HFFc6 (cell line): ENCODE results near the gene OPRL1. TPM values are rescaled to one million over a fixed set of nuclear protein-coding genes. Genes with fewer than 3 reads are reported as not detected.

ENCODE experiments used
- DNase-seq: peaks from one replicate; pipeline ENCODE4 v3.0.0-alpha.2; 2018
- H3K27ac Mint-ChIP-seq: 2 replicates; pipeline ENCODE4 v1.8.0; 2020; ENCODE audit warnings: mild to moderate bottlenecking, mixed read lengths
- H3K27me3 Mint-ChIP-seq: 2 replicates; pipeline ENCODE4 v1.8.0; 2021; ENCODE audit warnings: mild to moderate bottlenecking, moderate library complexity, mixed read lengths; ENCODE audit not compliant: insufficient read depth
- H3K36me3 Mint-ChIP-seq: 2 replicates; pipeline ENCODE4 v1.8.0; 2021; ENCODE audit warnings: low read depth, mixed read lengths
- H3K4me1 Mint-ChIP-seq: 2 replicates; pipeline ENCODE4 v1.8.0; 2020; ENCODE audit warnings: low read depth, mixed read lengths
- H3K4me3 Mint-ChIP-seq: 2 replicates; pipeline ENCODE4 v1.8.0; 2020; ENCODE audit warnings: mild to moderate bottlenecking, moderate library complexity, mixed read lengths
- H3K9me3 Mint-ChIP-seq: 2 replicates; pipeline ENCODE4 v1.8.0; 2020; ENCODE audit warnings: mild to moderate bottlenecking, mixed read lengths
- total RNA-seq, 6 experiments: library from RNA; stranded (reverse); fragmentation: NEBNext Ultra II Directional; extraction: Animal tissue kit (Norgen Biotek cat#: 25700); gene quantifications; 2 replicates in 1 of 6; 3 replicates in 5 of 6; pipeline ENCODE4 v1.2.3, GENCODE V29; 2021
- TF ChIP-seq, protein P1 (sequence below): fragments of 200-600 bp; sonication (generic); IDR thresholded peaks from 2 replicates; pipeline ENCODE4 v1.5.0; 2021; ENCODE audit warnings: antibody characterized with exemption, mild to moderate bottlenecking

The OPRL1 gene
- total RNA-seq, 6 experiments from 2014 or later = 0.27 to 1.00 (median 0.41) TPM

DNA sequence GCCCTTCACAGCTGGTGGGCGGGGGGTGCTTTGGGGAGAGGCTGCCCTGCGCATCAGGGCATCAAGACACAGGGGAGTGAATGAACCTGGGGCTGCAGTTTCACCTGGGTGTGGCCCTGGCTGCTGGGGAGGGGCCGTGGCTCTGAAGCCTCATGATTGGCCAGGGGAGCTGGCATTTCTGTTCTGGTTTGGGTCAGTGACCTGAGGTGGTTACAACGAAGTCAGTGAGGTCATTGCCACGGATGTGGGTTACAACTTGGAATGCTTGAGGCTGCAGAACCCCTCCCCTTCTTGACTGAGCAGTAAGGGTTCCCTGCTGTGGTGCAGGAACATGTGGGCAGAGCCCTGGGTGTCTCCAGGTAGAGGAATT is 13.9 kb upstream of the OPRL1 start:
- peak; percentile 73 for DNase-seq
- H3K27me3 Mint-ChIP-seq = peaks cover 1% of the 10 kb centered on the region
- peak overlapping the region; percentile 81 for H3K27ac Mint-ChIP-seq
- H3K36me3 Mint-ChIP-seq = no peaks in the 10 kb centered on the region
- no peaks in the 10 kb centered on the region for H3K9me3 Mint-ChIP-seq
- TF ChIP-seq, protein P1, sequence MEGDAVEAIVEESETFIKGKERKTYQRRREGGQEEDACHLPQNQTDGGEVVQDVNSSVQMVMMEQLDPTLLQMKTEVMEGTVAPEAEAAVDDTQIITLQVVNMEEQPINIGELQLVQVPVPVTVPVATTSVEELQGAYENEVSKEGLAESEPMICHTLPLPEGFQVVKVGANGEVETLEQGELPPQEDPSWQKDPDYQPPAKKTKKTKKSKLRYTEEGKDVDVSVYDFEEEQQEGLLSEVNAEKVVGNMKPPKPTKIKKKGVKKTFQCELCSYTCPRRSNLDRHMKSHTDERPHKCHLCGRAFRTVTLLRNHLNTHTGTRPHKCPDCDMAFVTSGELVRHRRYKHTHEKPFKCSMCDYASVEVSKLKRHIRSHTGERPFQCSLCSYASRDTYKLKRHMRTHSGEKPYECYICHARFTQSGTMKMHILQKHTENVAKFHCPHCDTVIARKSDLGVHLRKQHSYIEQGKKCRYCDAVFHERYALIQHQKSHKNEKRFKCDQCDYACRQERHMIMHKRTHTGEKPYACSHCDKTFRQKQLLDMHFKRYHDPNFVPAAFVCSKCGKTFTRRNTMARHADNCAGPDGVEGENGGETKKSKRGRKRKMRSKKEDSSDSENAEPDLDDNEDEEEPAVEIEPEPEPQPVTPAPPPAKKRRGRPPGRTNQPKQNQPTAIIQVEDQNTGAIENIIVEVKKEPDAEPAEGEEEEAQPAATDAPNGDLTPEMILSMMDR = no peak
- H3K4me1 Mint-ChIP-seq = peaks cover 44% of the 10 kb centered on the region
- peak overlapping the region; percentile 57 for H3K4me3 Mint-ChIP-seq

DNA sequence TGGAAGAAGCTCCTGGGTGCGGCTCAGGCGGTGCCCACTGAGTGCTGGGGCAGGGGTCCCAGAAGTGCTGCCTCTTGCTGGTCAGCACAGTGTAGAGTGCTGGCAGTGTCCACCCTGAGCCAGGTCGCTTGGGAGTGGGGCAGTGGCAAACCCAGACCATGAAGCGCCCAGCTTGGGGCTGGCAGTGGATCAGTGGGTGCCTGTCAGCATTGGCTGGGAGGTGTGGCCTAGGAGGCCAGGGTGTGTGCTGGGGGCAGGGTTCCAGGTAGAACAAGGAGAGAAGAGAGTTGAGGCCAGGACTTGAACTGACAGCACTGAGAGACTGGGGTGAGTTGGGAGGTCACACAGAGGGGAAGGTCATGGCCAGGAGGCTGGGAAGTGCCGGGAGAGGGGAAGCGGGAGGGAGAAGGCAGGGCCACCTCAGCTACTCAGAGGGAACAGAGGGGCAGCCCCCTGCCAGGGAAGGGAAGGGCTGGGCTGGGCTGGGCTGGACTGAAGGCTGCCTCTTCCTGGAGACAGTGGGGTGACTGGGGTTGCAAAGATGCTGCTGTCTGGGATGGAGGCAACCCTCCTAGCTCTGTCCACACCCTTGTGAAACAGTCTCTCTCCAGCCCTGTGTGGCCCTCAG is 12.8 kb upstream of the OPRL1 start:
- TF ChIP-seq, protein P1 = no peak
- no peak overlapping the region for H3K4me3 Mint-ChIP-seq
- peak overlapping the region; percentile 38; the same call in 1 of the 2 replicates for H3K27ac Mint-ChIP-seq
- DNase-seq = no peak
- peaks cover 1% of the 10 kb centered on the region for H3K27me3 Mint-ChIP-seq
- peaks cover 40% of the 10 kb centered on the region for H3K4me1 Mint-ChIP-seq
- no peaks in the 10 kb centered on the region for H3K9me3 Mint-ChIP-seq
- H3K36me3 Mint-ChIP-seq = no peaks in the 10 kb centered on the region

DNA sequence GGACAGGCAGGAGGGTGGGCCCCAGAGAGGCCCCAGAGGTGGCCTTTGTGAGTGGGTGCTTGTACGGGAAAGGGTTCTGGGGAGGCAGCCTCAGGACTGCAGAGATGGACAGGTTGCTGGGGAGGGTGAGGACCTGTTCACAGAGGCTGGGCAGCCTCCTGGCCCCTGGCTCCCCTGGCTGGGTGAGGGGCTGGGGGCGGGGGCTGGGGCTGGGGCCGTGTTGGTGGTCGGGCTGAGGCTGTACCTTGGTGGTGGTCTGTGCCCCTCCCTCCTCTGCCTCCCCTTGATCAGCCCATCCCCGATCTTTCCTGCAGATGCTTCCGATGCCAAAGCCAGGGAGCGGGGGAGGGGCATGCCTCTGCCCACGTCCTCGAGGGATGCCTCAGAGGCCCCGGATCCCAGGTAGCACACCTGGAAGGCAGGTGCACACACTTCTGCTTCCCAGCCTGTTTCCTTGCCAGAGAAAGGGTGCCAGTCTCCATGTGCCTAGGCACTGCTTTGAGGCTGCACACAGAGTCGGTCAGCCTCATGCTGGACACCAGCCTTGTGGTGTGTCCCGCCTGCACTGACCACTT is 12.1 kb upstream of the OPRL1 start:
- Mint-ChIP-seq H3K27me3 (peaks cover 1% of the 10 kb centered on the region), H3K9me3 (no peaks in the 10 kb centered on the region), H3K27ac (no peak overlapping the region), H3K4me1 (peaks cover 35% of the 10 kb centered on the region), H3K36me3 (no peaks in the 10 kb centered on the region), H3K4me3 (no peak overlapping the region)
- DNase-seq = no peak
- TF ChIP-seq, protein P1 = no peak

DNA sequence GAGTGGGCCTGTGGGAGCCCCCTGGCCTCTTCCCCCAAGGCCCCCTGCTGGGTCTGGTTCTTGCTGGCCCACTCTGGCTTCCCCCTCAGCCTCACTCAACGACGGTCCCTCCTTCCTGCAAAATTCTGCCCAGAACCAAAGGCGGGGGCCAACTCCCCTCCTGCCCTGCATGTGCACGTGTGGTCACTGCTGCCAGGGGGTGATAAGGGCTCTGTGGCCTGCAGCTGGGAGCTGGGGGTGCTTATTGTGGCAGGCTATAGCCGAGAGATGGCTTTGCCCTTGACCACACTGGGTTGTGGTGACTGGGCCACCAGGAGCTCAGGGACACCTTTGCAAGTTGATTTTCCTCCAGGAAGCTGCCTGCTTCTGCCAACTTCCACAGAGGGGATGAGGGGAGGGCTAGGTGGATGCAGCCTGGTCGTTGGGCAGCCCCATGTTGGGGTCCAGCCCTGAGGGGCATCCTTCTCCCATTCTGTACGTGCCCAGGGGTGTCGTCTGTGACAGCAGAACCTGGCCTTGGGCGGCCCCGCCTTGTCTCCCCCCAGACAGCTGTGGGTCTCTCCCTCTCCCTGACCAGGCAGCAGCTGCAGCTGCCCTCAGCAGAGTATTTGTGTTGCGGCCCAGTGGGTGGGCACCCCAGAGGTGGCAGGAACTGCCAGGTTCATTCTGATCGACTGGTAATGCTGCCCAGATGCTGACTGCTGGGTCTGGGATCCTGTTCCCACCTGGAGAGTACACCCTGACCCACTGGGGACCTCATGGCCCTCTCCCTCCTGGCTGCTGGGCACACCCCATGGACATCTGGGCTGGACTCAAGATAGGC is 11.3 kb upstream of the OPRL1 start:
- Mint-ChIP-seq H3K36me3 (no peaks in the 10 kb centered on the region), H3K27ac (no peak overlapping the region), H3K4me3 (no peak overlapping the region), H3K27me3 (peaks cover 1% of the 10 kb centered on the region), H3K4me1 (peaks cover 35% of the 10 kb centered on the region), H3K9me3 (no peaks in the 10 kb centered on the region)
- TF ChIP-seq, protein P1 = no peak
- no peak for DNase-seq

DNA sequence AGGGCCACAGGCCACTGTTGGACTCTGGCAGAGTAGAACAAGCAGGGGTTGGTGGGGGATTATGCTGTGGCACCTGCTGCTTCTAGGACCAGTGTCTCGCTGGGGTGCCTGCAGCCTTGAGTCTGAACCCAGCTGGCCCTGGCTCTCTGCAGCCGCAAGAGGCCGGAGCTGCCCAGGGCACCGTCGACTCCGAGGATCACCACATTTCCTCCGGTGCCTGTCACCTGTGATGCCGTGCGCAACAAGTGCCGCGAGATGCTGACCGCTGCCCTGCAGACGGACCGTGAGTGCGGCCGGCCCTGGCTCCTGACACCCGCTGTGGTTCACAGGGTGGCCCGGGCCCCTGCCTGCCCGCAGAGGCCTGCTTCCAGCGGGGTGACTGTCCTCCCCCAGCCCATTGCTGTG is 10.7 kb upstream of the OPRL1 start:
- no peak for DNase-seq
- Mint-ChIP-seq H3K4me1 (peaks cover 29% of the 10 kb centered on the region), H3K4me3 (no peak overlapping the region), H3K36me3 (no peaks in the 10 kb centered on the region), H3K27ac (no peak overlapping the region), H3K27me3 (peaks cover 1% of the 10 kb centered on the region), H3K9me3 (no peaks in the 10 kb centered on the region)
- TF ChIP-seq, protein P1 = no peak
